Mesenchymal stem cell (in vitro differentiated cells and primary cell): ENCODE data around the gene FUT7.
"Not testable (repeated sequence)": the region's sequence is repeated elsewhere in the genome, so short reads cannot be mapped to it uniquely, and the experiment has no call there.

ENCODE experiments used
- DNase-seq: peaks from one replicate; pipeline ENCODE4 v3.0.0-alpha.2; 2013
- H2AFZ ChIP-seq: one replicate; pipeline ENCODE4 v1.6.1; 2013; ENCODE audit warnings: low read depth, mild to moderate bottlenecking, control low read depth, inconsistent platforms, low read length, moderate library complexity
- H2AK5ac ChIP-seq: 2 replicates; pipeline ENCODE4 v1.6.1; 2013; ENCODE audit warnings: low read length, moderate library complexity, mild to moderate bottlenecking, inconsistent platforms; ENCODE audit not compliant: severe bottlenecking
- H2BK120ac ChIP-seq: one replicate; pipeline ENCODE4 v1.6.1; 2013; ENCODE audit warnings: low read depth, mild to moderate bottlenecking, inconsistent platforms, low read length, moderate library complexity
- H2BK12ac ChIP-seq, 2 experiments: one replicate each; pipeline ENCODE4 v1.6.1; 2013; ENCODE audit warnings: inconsistent platforms in 2 of 2, low read length in 2 of 2, mild to moderate bottlenecking in 2 of 2, moderate library complexity in 2 of 2, control low read depth in 1 of 2
- H2BK15ac ChIP-seq: one replicate; pipeline ENCODE4 v1.6.1; 2013; ENCODE audit warnings: mild to moderate bottlenecking, low read depth, inconsistent platforms; ENCODE audit not compliant: poor library complexity, severe bottlenecking
- H2BK5ac ChIP-seq: 2 replicates; pipeline ENCODE4 v1.6.1; 2013; ENCODE audit warnings: low read depth, mild to moderate bottlenecking, low read length, control low read depth, inconsistent platforms; ENCODE audit not compliant: poor library complexity, severe bottlenecking
- H3K14ac ChIP-seq, 2 experiments: one replicate each; pipeline ENCODE4 v1.6.1; 2013; ENCODE audit warnings: inconsistent platforms in 2 of 2, low read length in 2 of 2, control low read depth in 1 of 2, mild to moderate bottlenecking in 1 of 2, moderate library complexity in 1 of 2
- H3K18ac ChIP-seq, 2 experiments: one replicate each; pipeline ENCODE4 v1.6.1; 2013; ENCODE audit warnings: inconsistent platforms in 2 of 2, low read length in 2 of 2, control low read depth in 1 of 2, low read depth in 1 of 2, mild to moderate bottlenecking in 1 of 2
- H3K23ac ChIP-seq, 2 experiments: one replicate each; pipeline ENCODE4 v1.6.1; 2013; ENCODE audit warnings: inconsistent platforms in 2 of 2, low read length in 2 of 2, mild to moderate bottlenecking in 2 of 2, moderate library complexity in 2 of 2, control low read depth in 1 of 2
- H3K27ac ChIP-seq: 2 replicates; pipeline ENCODE4 v1.5.1; 2013; ENCODE audit warnings: mild to moderate bottlenecking, moderate library complexity, low read length, control low read depth, inconsistent platforms; ENCODE audit not compliant: poor library complexity, severe bottlenecking
- H3K27me3 ChIP-seq, 2 experiments: 2 replicates each; pipeline versions ENCODE4 v1.6.1 to v1.7.0; 2013; ENCODE audit warnings: low read length in 2 of 2, mild to moderate bottlenecking in 2 of 2, moderate library complexity in 2 of 2, control low read depth in 1 of 2, inconsistent platforms in 1 of 2; ENCODE audit not compliant: control insufficient read depth in 1 of 2, insufficient read depth in 1 of 2
- H3K36me3 ChIP-seq, 2 experiments: 2 replicates each; pipeline versions ENCODE4 v1.6.1 to v1.7.0; 2013; ENCODE audit warnings: low read length in 2 of 2, control low read depth in 1 of 2, inconsistent platforms in 1 of 2, low read depth in 1 of 2, mild to moderate bottlenecking in 1 of 2; ENCODE audit not compliant: insufficient read depth in 2 of 2, control insufficient read depth in 1 of 2
- H3K4ac ChIP-seq, 2 experiments: one replicate each; pipeline ENCODE4 v1.6.1; 2013; ENCODE audit warnings: inconsistent platforms in 2 of 2, low read length in 2 of 2, mild to moderate bottlenecking in 2 of 2, moderate library complexity in 2 of 2, control low read depth in 1 of 2, low read depth in 1 of 2
- H3K4me1 ChIP-seq: 2 replicates; pipeline ENCODE4 v1.6.1; 2013; ENCODE audit warnings: low read depth, low read length, control low read depth; ENCODE audit not compliant: control insufficient read depth, insufficient read depth
- H3K4me2 ChIP-seq: 2 replicates; pipeline ENCODE4 v1.6.1; 2013; ENCODE audit warnings: low read length, mild to moderate bottlenecking, inconsistent platforms; ENCODE audit not compliant: poor library complexity, severe bottlenecking
- H3K4me3 ChIP-seq, 2 experiments: 2 replicates each; pipeline versions ENCODE4 v1.5.1 to v1.7.0; 2013; ENCODE audit warnings: low read length in 2 of 2, mild to moderate bottlenecking in 2 of 2, control low read depth in 1 of 2, low read depth in 1 of 2; ENCODE audit not compliant: insufficient read depth in 1 of 2
- H3K79me1 ChIP-seq: replicated peaks from 2 replicates; pipeline ENCODE4 v1.6.1; 2013; ENCODE audit warnings: mild to moderate bottlenecking, control low read depth, low read length, inconsistent platforms; ENCODE audit not compliant: poor library complexity, severe bottlenecking
- H3K9ac ChIP-seq: 2 replicates; pipeline ENCODE4 v1.7.0; 2013; ENCODE audit warnings: mild to moderate bottlenecking, low read length, moderate library complexity
- H3K9me3 ChIP-seq: 2 replicates; pipeline ENCODE4 v1.7.0; 2013; ENCODE audit warnings: mild to moderate bottlenecking, low read length; ENCODE audit not compliant: control insufficient read depth
- H4K8ac ChIP-seq: one replicate; pipeline ENCODE4 v1.6.1; 2013; ENCODE audit warnings: inconsistent platforms, mild to moderate bottlenecking, low read length, moderate library complexity
- H4K91ac ChIP-seq: one replicate; pipeline ENCODE4 v1.6.1; 2013; ENCODE audit warnings: mild to moderate bottlenecking, low read length, inconsistent platforms
- WGBS: methylation state at CpG from one replicate; pipeline ENCODE4 v1.1.7; 2013; ENCODE audit warnings: mixed read lengths; 5-methylcytosine and 5-hydroxymethylcytosine counted together

The FUT7 gene

GRCh38 chr9:137007108-137007815 lies 24.6 kb downstream of the FUT7 start:
- H3K27me3 ChIP-seq: no peaks in the 10 kb centered on the region
- no peaks in the 10 kb centered on the region for H3K79me1 ChIP-seq
- peaks cover 25% of the 10 kb centered on the region for H3K4me1 ChIP-seq
- no peak overlapping the region for H2AFZ ChIP-seq
- H3K14ac ChIP-seq: peak overlapping the region in 1 of 2 experiments; percentile 62
- H3K4me3 ChIP-seq: no peak overlapping the region
- DNase-seq: peak; percentile 30
- H3K27ac ChIP-seq: no peak overlapping the region
- peaks cover 4 to 33% of the 10 kb centered on the region in 2 experiments for H3K36me3 ChIP-seq
- H3K9ac ChIP-seq: no peak overlapping the region
- H3K4ac ChIP-seq: no peak overlapping the region
- H3K23ac ChIP-seq: no peak overlapping the region
- peak overlapping the region; percentile 38 for H3K4me2 ChIP-seq
- H2BK5ac ChIP-seq: no peak overlapping the region
- no peak overlapping the region for H3K18ac ChIP-seq
- H4K8ac ChIP-seq: peak overlapping the region; percentile 9
- no peak overlapping the region for H2BK120ac ChIP-seq
- H3K9me3 ChIP-seq: no peaks in the 10 kb centered on the region
- H2BK15ac ChIP-seq: no peak overlapping the region
- 71% methylated on average over 22 of the region's 30 CpGs for WGBS
- no peak overlapping the region for H2AK5ac ChIP-seq
- H2BK12ac ChIP-seq: no peak overlapping the region
- H4K91ac ChIP-seq: peak overlapping the region; percentile 8

GRCh38 chr9:137006116-137007003 lies 25.5 kb downstream of the FUT7 start:
- Histone ChIP-seq H2BK15ac (no peak overlapping the region), H3K4me3 (no peak overlapping the region), H3K4ac (no peak overlapping the region), H2BK12ac (peak overlapping the region in 1 of 2 experiments; percentile 1), H4K91ac (no peak overlapping the region), H2BK120ac (no peak overlapping the region), H3K4me2 (no peak overlapping the region), H3K4me1 (peaks cover 25% of the 10 kb centered on the region), H3K18ac (no peak overlapping the region), H2BK5ac (no peak overlapping the region), H4K8ac (no peak overlapping the region), H3K23ac (no peak overlapping the region), H3K27ac (no peak overlapping the region), H3K27me3 (no peaks in the 10 kb centered on the region), H3K79me1 (no peaks in the 10 kb centered on the region), H3K14ac (peak overlapping the region in 1 of 2 experiments; percentile 62), H2AFZ (no peak overlapping the region), H3K36me3 (peaks cover 2 to 24% of the 10 kb centered on the region in 2 experiments), H3K9ac (no peak overlapping the region), H3K9me3 (no peaks in the 10 kb centered on the region), H2AK5ac (no peak overlapping the region)
- no peak for DNase-seq
- 94% methylated on average over 24 of the region's 24 CpGs for WGBS

- not testable (repeated sequence) for H3K9me3 ChIP-seq, DNase-seq, H3K27ac ChIP-seq, H3K9ac ChIP-seq, H2BK12ac ChIP-seq, H4K91ac ChIP-seq, H2AFZ ChIP-seq, H3K18ac ChIP-seq, H3K4me2 ChIP-seq, H3K36me3 ChIP-seq, H2BK5ac ChIP-seq, H3K4ac ChIP-seq, H2AK5ac ChIP-seq, H4K8ac ChIP-seq, H2BK120ac ChIP-seq, H3K79me1 ChIP-seq, H3K27me3 ChIP-seq, H3K14ac ChIP-seq, H3K23ac ChIP-seq, H3K4me3 ChIP-seq, H2BK15ac ChIP-seq
- peaks cover 36% of the 10 kb centered on the region for H3K4me1 ChIP-seq
- 21% methylated on average over 15 of the region's 17 CpGs for WGBS
Observed at GRCh38 chr9:137004285-137004684, 27.6 kb downstream of the FUT7 start.

- Histone ChIP-seq H3K9me3 (no peaks in the 10 kb centered on the region), H4K91ac (peak overlapping the region; percentile 47), H2BK5ac (no peak overlapping the region), H3K27ac (no peak overlapping the region), H3K79me1 (no peaks in the 10 kb centered on the region), H3K27me3 (no peaks in the 10 kb centered on the region), H2AFZ (no peak overlapping the region), H3K36me3 (no peaks in the 10 kb centered on the region), H2AK5ac (no peak overlapping the region), H3K18ac (no peak overlapping the region), H2BK120ac (no peak overlapping the region), H3K14ac (no peak overlapping the region), H3K4me2 (no peak overlapping the region), H3K4me3 (no peak overlapping the region), H2BK12ac (peak overlapping the region in 1 of 2 experiments; percentile 21), H3K4me1 (peaks cover 34% of the 10 kb centered on the region), H4K8ac (no peak overlapping the region), H3K23ac (no peak overlapping the region), H3K9ac (no peak overlapping the region), H2BK15ac (no peak overlapping the region), H3K4ac (no peak overlapping the region)
- 93% methylated on average over 10 of the region's 10 CpGs for WGBS
- no peak for DNase-seq
Observed at GRCh38 chr9:137002646-137003041, 29.2 kb downstream of the FUT7 start.
